Measurements from ENCODE around the gene TNNI2. TPM values are rescaled to one million over a fixed set of nuclear protein-coding genes. Genes with fewer than 3 reads are reported as not detected.
"Not testable (repeated sequence)": the region's sequence is repeated elsewhere in the genome, so short reads cannot be mapped to it uniquely, and the experiment has no call there.

The TNNI2 gene
- total RNA-seq, 1 donor from 2014 or later: not detected

- not testable (repeated sequence) for DNase-seq (ENCODE audit: low read depth in 2 of 2)
Measured at GRCh38 chr11:1873813-1874150, 35.0 kb downstream of the TNNI2 start.

GRCh38 chr11:1874441-1875092 lies 35.8 kb downstream of the TNNI2 start:
- DNase-seq (ENCODE audit: low read depth in 2 of 2): not testable (repeated sequence)

GRCh38 chr11:1875093-1875850 lies 36.5 kb downstream of the TNNI2 start:
- DNase-seq (ENCODE audit: low read depth in 2 of 2): no peak

- not testable (repeated sequence) for DNase-seq (ENCODE audit: low read depth in 2 of 2)
Measured at GRCh38 chr11:1875851-1876301, 37.1 kb downstream of the TNNI2 start.

- peak in 1 of 2 donors; percentile 53 for DNase-seq (ENCODE audit: low read depth in 2 of 2)
Measured at GRCh38 chr11:1876361-1877063, 37.7 kb downstream of the TNNI2 start.

- peak in 1 of 2 donors; percentile 19 for DNase-seq (ENCODE audit: low read depth in 2 of 2)
Measured at GRCh38 chr11:1877211-1878136, 38.7 kb downstream of the TNNI2 start.

GRCh38 chr11:1878137-1879031 lies 39.6 kb downstream of the TNNI2 start:
- no peak for DNase-seq (ENCODE audit: low read depth in 2 of 2)

- DNase-seq (ENCODE audit: low read depth in 2 of 2): no peak
Measured at GRCh38 chr11:1879342-1879940, 40.7 kb downstream of the TNNI2 start.

- peak in 1 of 2 donors; percentile 33 for DNase-seq (ENCODE audit: low read depth in 2 of 2)
Measured at GRCh38 chr11:1879941-1880720, 41.4 kb downstream of the TNNI2 start.

- DNase-seq (ENCODE audit: low read depth in 2 of 2): no peak
Measured at GRCh38 chr11:1880746-1881441, 42.1 kb downstream of the TNNI2 start.

GRCh38 chr11:1881442-1882264 lies 42.9 kb downstream of the TNNI2 start:
- no peak for DNase-seq (ENCODE audit: low read depth in 2 of 2)

- DNase-seq (ENCODE audit: low read depth in 2 of 2): peak; percentile 32 to 77
Measured at GRCh38 chr11:1882265-1883238, 43.8 kb downstream of the TNNI2 start.

GRCh38 chr11:1883346-1884302 lies 44.8 kb downstream of the TNNI2 start:
- DNase-seq (ENCODE audit: low read depth in 2 of 2): no peak

GRCh38 chr11:1884303-1884700 lies 45.5 kb downstream of the TNNI2 start:
- no peak for DNase-seq (ENCODE audit: low read depth in 2 of 2)

- not testable (repeated sequence) for DNase-seq (ENCODE audit: low read depth in 2 of 2)
Measured at GRCh38 chr11:1886551-1886950, 47.8 kb downstream of the TNNI2 start.
